Suppressor macrophage (primary cell): ENCODE measurements around the gene ATRIP.

Experiments
- DNase-seq, 4 experiments: peaks; one replicate each; pipeline ENCODE4 v3.0.0-alpha.2; 2020 to 2022

The ATRIP gene

GRCh38 chr3:48425281-48425812 is 21.2 kb upstream of the ATRIP start:
- DNase-seq = no peak

- DNase-seq = no peak
Observed at GRCh38 chr3:48426401-48426909, 20.1 kb upstream of the ATRIP start.

- no peak for DNase-seq
Observed at GRCh38 chr3:48426944-48427629, 19.4 kb upstream of the ATRIP start.

- DNase-seq = no peak
Observed at GRCh38 chr3:48427630-48427962, 18.9 kb upstream of the ATRIP start.

GRCh38 chr3:48428088-48428571 is 18.4 kb upstream of the ATRIP start:
- DNase-seq = no peak

- DNase-seq = peak in 1 of 4 experiments; percentile 7
Observed at GRCh38 chr3:48428572-48429316, 17.8 kb upstream of the ATRIP start.

- peak; percentile 47 to 74 (median 59) for DNase-seq
Observed at GRCh38 chr3:48429317-48429959, 17.1 kb upstream of the ATRIP start.

- DNase-seq = no peak
Observed at GRCh38 chr3:48429960-48430707, 16.4 kb upstream of the ATRIP start, which contains the start of gene PLXNB1. PLXNB1 (minus strand) TSS chr3:48430086; CDS start chr3:48424611, 5,475 bp downstream.

- no peak for DNase-seq
Observed at GRCh38 chr3:48430708-48431101, 15.8 kb upstream of the ATRIP start.

- DNase-seq = no peak
Observed at GRCh38 chr3:48431224-48432029, 15.1 kb upstream of the ATRIP start.

- DNase-seq = no peak
Observed at GRCh38 chr3:48432411-48433371, 13.8 kb upstream of the ATRIP start.

- DNase-seq = no peak
Observed at GRCh38 chr3:48433472-48434118, 12.9 kb upstream of the ATRIP start.

- DNase-seq = no peak
Observed at GRCh38 chr3:48434591-48435222, 11.8 kb upstream of the ATRIP start.

GRCh38 chr3:48435223-48435595 is 11.3 kb upstream of the ATRIP start:
- DNase-seq = no peak

GRCh38 chr3:48435774-48436476 is 10.6 kb upstream of the ATRIP start:
- peak; percentile 87 to 91 (median 90) for DNase-seq

GRCh38 chr3:48436477-48436787 is 10.1 kb upstream of the ATRIP start:
- no peak for DNase-seq

- DNase-seq = no peak
Observed at GRCh38 chr3:48436855-48437254, 9.7 kb upstream of the ATRIP start.

GRCh38 chr3:48437812-48438211 is 8.7 kb upstream of the ATRIP start:
- DNase-seq = no peak
